Aorta (tissue), 5 donors: ENCODE results near the gene TIPRL. TPM values are rescaled to one million over a fixed set of nuclear protein-coding genes. Genes with fewer than 3 reads are reported as not detected.

Experiments used
- ATAC-seq: fragments of 200-7000 bp; cut with Tn5 transposase; one replicate; pipeline ENCODE4 v1.9.1; 2022; ENCODE audit warnings: moderate library complexity; ENCODE audit not compliant: low FRiP score
- DNase-seq, 2 donors: peaks; one replicate each; pipeline ENCODE4 v3.0.0-alpha.2; 2020
- H3K27ac ChIP-seq, 2 donors: one replicate each; pipeline ENCODE4 v1.5.1; 2013; ENCODE audit warnings: low read length in 2 of 2, mild to moderate bottlenecking in 2 of 2, moderate library complexity in 2 of 2, control low read depth in 1 of 2, inconsistent platforms in 1 of 2, low read depth in 1 of 2
- H3K27me3 ChIP-seq, 2 donors: one replicate each; pipeline ENCODE4 v1.6.1; 2013; ENCODE audit warnings: control low read depth in 1 of 2, low read length in 1 of 2, mild to moderate bottlenecking in 1 of 2, moderate library complexity in 1 of 2; ENCODE audit not compliant: insufficient read depth in 2 of 2, control insufficient read depth in 1 of 2
- H3K36me3 ChIP-seq, 2 donors: one replicate each; pipeline ENCODE4 v1.6.1; 2013; ENCODE audit warnings: control low read depth in 1 of 2, low read length in 1 of 2, mild to moderate bottlenecking in 1 of 2; ENCODE audit not compliant: insufficient read depth in 2 of 2, control insufficient read depth in 1 of 2
- H3K4me1 ChIP-seq, 2 donors: one replicate each; pipeline ENCODE4 v1.6.1; 2013; ENCODE audit warnings: low read length in 2 of 2, control low read depth in 1 of 2, mild to moderate bottlenecking in 1 of 2, moderate library complexity in 1 of 2; ENCODE audit not compliant: insufficient read depth in 2 of 2, control insufficient read depth in 1 of 2
- H3K4me3 ChIP-seq, 2 donors: one replicate each; pipeline ENCODE4 v1.5.1; 2013; ENCODE audit warnings: low read length in 2 of 2, control low read depth in 1 of 2, mild to moderate bottlenecking in 1 of 2
- H3K9me3 ChIP-seq: one replicate; pipeline ENCODE4 v1.6.1; 2013; ENCODE audit warnings: mild to moderate bottlenecking, low read length; ENCODE audit not compliant: control insufficient read depth
- WGBS, 2 donors: extraction: QIAGEN DNeasy Blood & Tissue Kit; methylation state at CpG; one replicate each; pipeline ENCODE4 v1.1.7; 2013; 5-methylcytosine and 5-hydroxymethylcytosine counted together
- intact Hi-C, 2 donors: fragments of 100-400 bp; cut with DNase I; formaldehyde crosslinking; loops; one replicate each; pipeline versions ENCODE4 v1.14.2 to v1.15.0; 2022
- long read RNA-seq, 2 donors: library from polyadenylated mRNA; unstranded; transcript quantifications; one replicate each; pipeline ENCODE4 v2.0.0, GENCODE V29; 2020 to 2021
- polyA plus RNA-seq, 2 donors: library from polyadenylated mRNA; stranded (reverse); fragments of 200-250 nt; gene quantifications; one replicate each; pipeline ENCODE4 v1.2.3, GENCODE V29; 2013
- total RNA-seq, 2 donors: library from RNA; stranded (reverse); fragmentation: NEBNext Ultra II Directional; extraction: Animal tissue kit (Norgen Biotek cat#: 25700); gene quantifications; one replicate each; pipeline ENCODE4 v1.2.1, GENCODE V29; 2021
- donor health status: healthy with polysubstance abuse.
- donor health status: Bipolar disorder and iron deficiency.
- donor health status: DM: no; HTN: no; CAD: no.
- donor health status: DM: no; HTN: no; CAD: no.
- donor health status: DM: yes; HTN: yes; CAD: no.

The TIPRL gene
- 10 to 100 TPM; 25.1 to 28.9 TPM for total RNA-seq
- polyA plus RNA-seq = 10 to 100 TPM; 14.3 to 19.7 TPM
- long read RNA-seq, donor 1, transcript TIPRL-202 (7 exons, 3,032 nt) = major isoform, 45 of 51 reads
- long read RNA-seq, donor 1, partial matches to known transcripts = 2 of 51 reads
- long read RNA-seq, donor 1, other reads (novel, unspliced or antisense) = 4 of 51 reads
- long read RNA-seq, donor 2, transcript TIPRL-202 (7 exons, 3,032 nt) = major isoform, 10 of 15 reads
- long read RNA-seq, donor 2, partial matches to known transcripts = 3 of 15 reads
- long read RNA-seq, donor 2, other reads (novel, unspliced or antisense) = 1 of 15 reads

GRCh38 chr1:168178638-168179437 lies at the start of gene TIPRL:
TSS of gene TIPRL (plus strand) at chr1:168178962. CDS start at chr1:168179078, 116 bp downstream.
- Histone ChIP-seq H3K36me3 (no peaks in the 10 kb centered on the region), H3K9me3 (no peaks in the 10 kb centered on the region), H3K4me3 (peak within 1 kb of the TSS; percentile 64 to 72), H3K27me3 (no peaks in the 10 kb centered on the region), H3K4me1 (peaks cover 2 to 3% of the 10 kb centered on the region in 2 donors), H3K27ac (peak within 1 kb of the TSS; percentile 67 to 85)
- peak; percentile 99 for ATAC-seq
- intact Hi-C loops = loop anchor here in 1 of 2 donors (2.0 kb wide), 1 partner anchor 48 kb away; the partner anchor contains the start of gene SFT2D2
- 0% methylated on average over 56 of the region's 56 CpGs for WGBS, 2 donors
- peak; percentile 98 for DNase-seq

- H3K9me3 ChIP-seq = no peaks in the 10 kb centered on the region
- DNase-seq (no peak), ATAC-seq (no peak)
- no peak overlapping the region for H3K27ac ChIP-seq
- H3K4me3 ChIP-seq = no peak overlapping the region
- no peaks in the 10 kb centered on the region for H3K4me1 ChIP-seq
- 90 to 93% methylated on average over 6 of the region's 6 CpGs for WGBS, 2 donors
- intact Hi-C loops = no loop called here
- no peaks in the 10 kb centered on the region for H3K27me3 ChIP-seq
- peaks cover 0 to 3% of the 10 kb centered on the region in 2 donors for H3K36me3 ChIP-seq
Measured at GRCh38 chr1:168129933-168130332, 48.8 kb upstream of the TIPRL start.

- H3K4me1 ChIP-seq = no peaks in the 10 kb centered on the region
- H3K27ac ChIP-seq = no peak overlapping the region
- H3K4me3 ChIP-seq = no peak overlapping the region
- DNase-seq = no peak
- ATAC-seq = no peak
- H3K9me3 ChIP-seq = no peaks in the 10 kb centered on the region
- no peaks in the 10 kb centered on the region for H3K36me3 ChIP-seq
- 0 to 17% methylated on average over 1 of the region's 1 CpG for WGBS, 2 donors
- intact Hi-C loops = no loop called here
- no peaks in the 10 kb centered on the region for H3K27me3 ChIP-seq
Measured at GRCh38 chr1:168134132-168134531, 44.6 kb upstream of the TIPRL start.

GRCh38 chr1:168134642-168135041 lies 44.1 kb upstream of the TIPRL start:
- DNase-seq = no peak
- ATAC-seq = no peak
- intact Hi-C loops = loop anchor here in 1 of 2 donors (5.0 kb wide), 1 partner anchor 47 kb away; no protein-coding TSS in a partner anchor
- no peaks in the 10 kb centered on the region for H3K4me1 ChIP-seq
- WGBS, 2 donors = 22 to 23% methylated on average over 7 of the region's 7 CpGs
- H3K4me3 ChIP-seq = no peak overlapping the region
- no peaks in the 10 kb centered on the region for H3K36me3 ChIP-seq
- no peak overlapping the region for H3K27ac ChIP-seq
- no peaks in the 10 kb centered on the region for H3K27me3 ChIP-seq
- no peaks in the 10 kb centered on the region for H3K9me3 ChIP-seq

- Histone ChIP-seq H3K27me3 (no peaks in the 10 kb centered on the region), H3K4me1 (no peaks in the 10 kb centered on the region), H3K4me3 (peak overlapping the region; percentile 61 to 89), H3K9me3 (no peaks in the 10 kb centered on the region), H3K27ac (no peak overlapping the region), H3K36me3 (no peaks in the 10 kb centered on the region)
- DNase-seq (no peak), ATAC-seq (no peak)
- intact Hi-C loops = loop anchor here in 1 of 2 donors (5.0 kb wide), 1 partner anchor 48 kb away; no protein-coding TSS in a partner anchor
- WGBS, 2 donors = 11% methylated on average over 12 of the region's 12 CpGs
Measured at GRCh38 chr1:168135116-168135920, 43.4 kb upstream of the TIPRL start.

GRCh38 chr1:168135921-168136708 lies 42.6 kb upstream of the TIPRL start:
- 1% methylated on average over 52 to 63 of the region's 63 CpGs for WGBS, 2 donors
- peak in 1 of 2 donors; percentile 59 for DNase-seq
- no peaks in the 10 kb centered on the region for H3K9me3 ChIP-seq

GRCh38 chr1:168136709-168137514 lies 41.9 kb upstream of the TIPRL start, which contains the start of gene GPR161:
TSS of gene GPR161 (minus strand) at chr1:168136930. CDS start at chr1:168104850, 32,080 bp downstream.
- DNase-seq (peak; percentile 71 to 87), ATAC-seq (peak; percentile 64)
- Histone ChIP-seq H3K4me1 (no peaks in the 10 kb centered on the region), H3K4me3 (peak within 1 kb of the TSS; percentile 61 to 89), H3K9me3 (no peaks in the 10 kb centered on the region), H3K36me3 (no peaks in the 10 kb centered on the region), H3K27me3 (no peaks in the 10 kb centered on the region), H3K27ac (peak within 1 kb of the TSS; percentile 20 to 50)
- WGBS, 2 donors = 0 to 1% methylated on average over 38 to 86 of the region's 86 CpGs
- intact Hi-C loops = loop anchor here in 1 of 2 donors (5.0 kb wide), 1 partner anchor 50 kb away; no protein-coding TSS in a partner anchor

More at GRCh38 chr1:168135921-168136708, 42.6 kb upstream of the TIPRL start:
- H3K4me1 ChIP-seq = no peaks in the 10 kb centered on the region
- H3K4me3 ChIP-seq = peak overlapping the region; percentile 61 to 89
- H3K27ac ChIP-seq = peak overlapping the region; percentile 9 to 50
- intact Hi-C loops = loop anchor here in 1 of 2 donors (5.0 kb wide), 1 partner anchor 49 kb away; no protein-coding TSS in a partner anchor
- peak; percentile 58 for ATAC-seq
- H3K36me3 ChIP-seq = no peaks in the 10 kb centered on the region
- H3K27me3 ChIP-seq = no peaks in the 10 kb centered on the region
